GM12875 (cell line): ENCODE results near the gene TTC34.

ENCODE experiments used
- H3K4me3 ChIP-seq: one replicate; pipeline ENCODE4 v1.5.1; 2011; ENCODE audit warnings: low read depth, low read length, control low read depth
- TF ChIP-seq, protein P1 (sequence below): IDR thresholded peaks from 2 replicates; pipeline ENCODE4 v1.5.1; 2011; ENCODE audit warnings: low read depth, mild to moderate bottlenecking, control low read depth, inconsistent platforms, low read length, moderate library complexity, borderline replicate concordance; ENCODE audit not compliant: insufficient read depth

TTC34 gene

DNA sequence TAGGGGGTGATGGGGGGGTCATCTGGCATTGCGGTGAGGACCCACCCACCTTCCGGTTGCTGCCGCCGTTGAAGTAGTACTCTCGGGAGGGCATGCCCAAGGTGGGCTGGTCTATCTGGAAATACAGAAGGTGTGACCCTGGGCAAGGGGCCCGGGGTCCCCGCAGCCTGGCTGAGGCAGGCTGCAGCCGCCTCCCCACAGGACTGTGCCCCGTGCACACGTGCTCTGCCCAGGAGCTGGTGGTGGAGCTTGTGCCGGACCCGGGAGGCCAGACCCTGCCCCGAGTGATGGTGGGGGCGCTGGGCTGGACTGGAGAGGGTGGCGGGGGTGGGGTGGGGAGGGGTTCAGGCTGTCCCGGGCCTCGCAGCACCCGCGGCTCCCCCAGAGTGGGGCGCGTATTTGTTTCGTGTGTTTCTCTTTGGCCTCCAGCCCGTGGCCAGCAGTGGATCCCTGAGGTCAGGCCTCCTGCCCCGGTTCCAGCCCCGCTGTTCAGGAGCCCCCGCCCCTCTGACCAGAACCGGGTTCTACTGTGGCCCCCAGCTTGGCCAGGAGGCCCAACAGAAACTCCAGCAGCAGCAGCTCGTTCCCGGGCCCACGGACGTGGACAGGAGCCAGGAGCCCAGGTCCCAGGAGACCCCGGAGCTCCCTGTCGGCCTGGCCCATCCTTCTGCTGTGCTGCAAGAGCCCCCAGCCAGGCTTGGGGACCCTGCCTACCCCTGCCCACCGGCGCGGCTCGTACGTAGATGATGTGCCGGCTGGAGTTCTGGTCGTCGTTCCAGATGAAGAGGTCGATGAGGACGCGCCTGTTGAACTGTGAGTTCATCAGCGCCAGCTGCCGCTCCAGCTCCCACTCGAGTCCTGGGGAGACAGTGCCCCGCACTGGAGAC, 195.7 kb downstream of the TTC34 start:
- H3K4me3 ChIP-seq: no peak overlapping the region
- TF ChIP-seq, protein P1, sequence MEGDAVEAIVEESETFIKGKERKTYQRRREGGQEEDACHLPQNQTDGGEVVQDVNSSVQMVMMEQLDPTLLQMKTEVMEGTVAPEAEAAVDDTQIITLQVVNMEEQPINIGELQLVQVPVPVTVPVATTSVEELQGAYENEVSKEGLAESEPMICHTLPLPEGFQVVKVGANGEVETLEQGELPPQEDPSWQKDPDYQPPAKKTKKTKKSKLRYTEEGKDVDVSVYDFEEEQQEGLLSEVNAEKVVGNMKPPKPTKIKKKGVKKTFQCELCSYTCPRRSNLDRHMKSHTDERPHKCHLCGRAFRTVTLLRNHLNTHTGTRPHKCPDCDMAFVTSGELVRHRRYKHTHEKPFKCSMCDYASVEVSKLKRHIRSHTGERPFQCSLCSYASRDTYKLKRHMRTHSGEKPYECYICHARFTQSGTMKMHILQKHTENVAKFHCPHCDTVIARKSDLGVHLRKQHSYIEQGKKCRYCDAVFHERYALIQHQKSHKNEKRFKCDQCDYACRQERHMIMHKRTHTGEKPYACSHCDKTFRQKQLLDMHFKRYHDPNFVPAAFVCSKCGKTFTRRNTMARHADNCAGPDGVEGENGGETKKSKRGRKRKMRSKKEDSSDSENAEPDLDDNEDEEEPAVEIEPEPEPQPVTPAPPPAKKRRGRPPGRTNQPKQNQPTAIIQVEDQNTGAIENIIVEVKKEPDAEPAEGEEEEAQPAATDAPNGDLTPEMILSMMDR: no peak

DNA sequence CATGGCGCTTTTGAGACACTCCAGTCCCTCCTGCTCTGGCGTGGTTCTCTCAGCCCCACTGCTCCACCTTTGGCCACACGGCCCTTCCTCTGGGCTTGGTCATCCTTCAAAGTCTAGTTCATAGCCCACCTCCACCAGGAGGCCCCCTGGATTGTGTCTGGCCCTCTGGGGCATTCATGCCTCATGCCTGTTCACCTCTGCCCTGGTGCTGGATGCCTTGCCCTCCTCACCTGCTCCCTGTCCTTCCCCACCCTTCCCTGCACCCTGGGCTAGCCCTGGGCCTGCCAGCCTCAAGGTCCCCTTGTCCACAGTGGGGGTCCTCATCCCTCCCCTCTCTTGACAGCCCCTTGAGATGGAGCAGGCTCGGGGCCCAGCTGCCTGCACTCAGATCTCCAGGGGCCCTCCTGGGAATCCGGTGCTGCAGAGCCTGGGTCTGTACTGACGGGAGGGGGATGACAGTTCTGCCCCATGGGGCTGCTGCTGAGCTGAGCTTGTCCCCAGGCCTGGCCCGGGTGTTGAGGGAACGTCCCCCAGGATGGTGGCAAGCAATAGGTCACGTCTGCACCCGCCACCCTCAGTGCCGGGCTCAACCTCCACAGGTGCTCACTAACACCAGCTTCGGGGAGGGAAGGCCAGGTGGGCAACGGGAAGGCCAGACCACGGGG, 196.5 kb downstream of the TTC34 start:
- TF ChIP-seq, protein P1: no peak
- H3K4me3 ChIP-seq: no peak overlapping the region

- TF ChIP-seq, protein P1: no peak
- no peak overlapping the region for H3K4me3 ChIP-seq
Measured at GRCh38 chr1:2604156-2604843, 197.2 kb downstream of the TTC34 start.

DNA sequence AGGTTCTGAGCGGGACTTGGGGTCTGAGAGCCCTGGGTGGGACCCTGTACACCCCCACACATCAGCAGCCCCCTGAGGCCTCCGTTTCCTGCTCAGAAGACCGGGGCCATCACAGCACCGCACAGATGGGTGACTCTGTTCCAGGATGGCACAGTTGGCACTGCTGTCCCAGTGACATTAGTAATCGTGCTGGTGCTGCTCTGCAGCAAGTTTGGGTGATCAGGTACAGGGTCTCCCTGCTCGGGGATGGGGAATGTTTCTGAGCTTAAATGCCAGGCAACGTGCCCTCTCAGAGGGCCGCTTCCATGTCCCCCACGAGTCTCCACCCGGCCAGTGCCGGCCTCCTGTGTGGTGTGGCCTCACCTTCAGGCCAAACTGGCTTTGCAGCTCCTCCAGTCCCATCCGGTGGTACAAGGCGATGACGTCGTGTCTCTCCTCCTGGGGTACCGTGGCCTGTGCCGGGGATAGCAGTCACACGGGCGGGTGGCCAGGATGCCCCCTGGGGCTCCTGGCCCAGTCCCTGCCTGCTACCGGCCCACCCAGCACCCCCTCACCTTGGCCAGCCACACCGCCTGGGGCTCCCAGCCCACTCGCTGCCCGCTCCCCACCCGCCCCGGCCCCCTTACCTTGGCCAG, 197.9 kb downstream of the TTC34 start:
- no peak overlapping the region for H3K4me3 ChIP-seq
- TF ChIP-seq, protein P1: no peak

GRCh38 chr1:2602866-2603520, 198.5 kb downstream of the TTC34 start:
- TF ChIP-seq, protein P1: no peak
- H3K4me3 ChIP-seq: no peak overlapping the region

GRCh38 chr1:2602311-2602835, 199.1 kb downstream of the TTC34 start:
- H3K4me3 ChIP-seq: no peak overlapping the region
- TF ChIP-seq, protein P1: no peak
